B cell (primary cell): ENCODE measurements around the gene RSPO3. TPM values are rescaled to one million over a fixed set of nuclear protein-coding genes. Genes with fewer than 3 reads are reported as not detected.

Experiments
- ATAC-seq: fragments of 200-7000 bp; cut with Tn5 transposase; one replicate; pipeline ENCODE4 v1.10.0; 2021; ENCODE audit warnings: low read depth, mild to moderate bottlenecking, moderate number of reproducible peaks, moderate library complexity
- CTCF ChIA-PET: fragments of 350-600 bp; sonication (Branson Sonifier 250); formaldehyde crosslinking; loops from one replicate; lab custom pipeline; 2021; ENCODE audit warnings: antibody characterized with exemption, inconsistent platforms; lab: Charles Lee
- POLR2A ChIA-PET: fragments of 350-600 bp; sonication (Branson Sonifier 250); formaldehyde crosslinking; loops from one replicate; lab custom pipeline; 2021; ENCODE audit warnings: antibody characterized with exemption; lab: Charles Lee
- DNase-seq: peaks from one replicate; pipeline ENCODE4 v3.0.0; 2013
- H2AFZ ChIP-seq: 2 replicates; pipeline ENCODE4 v1.6.1; 2012; ENCODE audit warnings: mild to moderate bottlenecking, low read depth, low read length; ENCODE audit not compliant: insufficient read depth, poor library complexity, severe bottlenecking
- H3K27ac ChIP-seq, 2 donors: 1 replicate in 1 of 2; 2 replicates in 1 of 2; pipeline ENCODE4 v1.5.1; 2012 to 2013; ENCODE audit warnings: low read length in 2 of 2, mild to moderate bottlenecking in 2 of 2, moderate library complexity in 1 of 2
- H3K27me3 ChIP-seq, 4 experiments: fragments of 200-600 bp in 1 of 4; sonication (generic) in 1 of 4; replicated peaks in 1 of 4; 1 replicate in 2 of 4; 2 replicates in 2 of 4; pipeline versions ENCODE4 v1.6.1 to v1.7.0; 2013 to 2016; ENCODE audit warnings: low read length in 3 of 4, mild to moderate bottlenecking in 2 of 4, mixed read lengths in 1 of 4, moderate library complexity in 1 of 4; ENCODE audit not compliant: insufficient read depth in 4 of 4, control insufficient read depth in 3 of 4; ENCODE audit errors: control extremely low read depth in 1 of 4
- H3K36me3 ChIP-seq, 2 experiments: replicated peaks in 1 of 2; 1 replicate in 1 of 2; 2 replicates in 1 of 2; pipeline versions ENCODE4 v1.6.1 to v1.7.1; 2013; ENCODE audit warnings: low read length in 1 of 2; ENCODE audit not compliant: insufficient read depth in 2 of 2, control insufficient read depth in 1 of 2; ENCODE audit errors: control extremely low read depth in 1 of 2, extremely low read depth in 1 of 2
- H3K4me1 ChIP-seq, 2 donors: fragments of 200-600 bp in 1 of 2; sonication (generic) in 1 of 2; 1 replicate in 1 of 2; 2 replicates in 1 of 2; pipeline versions ENCODE4 v1.5.1 to v1.6.1; 2013 to 2017; ENCODE audit warnings: low read length in 2 of 2; ENCODE audit not compliant: control insufficient read depth in 2 of 2, insufficient read depth in 2 of 2
- H3K4me2 ChIP-seq: replicated peaks from 2 replicates; pipeline ENCODE3; 2012; ENCODE audit warnings: mild to moderate bottlenecking, low read depth, low read length; ENCODE audit not compliant: poor library complexity, severe bottlenecking
- H3K4me3 ChIP-seq, 5 experiments: fragments of 200-600 bp in 1 of 5; sonication (generic) in 1 of 5; 1 replicate in 3 of 5; 2 replicates in 2 of 5; pipeline versions ENCODE4 v1.5.1 to v1.7.0; 2011 to 2016; ENCODE audit warnings: low read length in 4 of 5, mild to moderate bottlenecking in 4 of 5, low read depth in 2 of 5, control low read depth in 1 of 5, moderate library complexity in 1 of 5; ENCODE audit not compliant: insufficient read depth in 1 of 5; ENCODE audit errors: control extremely low read depth in 1 of 5, extremely low read depth in 1 of 5
- H3K79me2 ChIP-seq: fragments of 200-600 bp; sonication (generic); one replicate; pipeline ENCODE4 v1.6.0; 2016; ENCODE audit warnings: low read length; ENCODE audit not compliant: control insufficient read depth, insufficient read depth
- H3K9ac ChIP-seq: fragments of 200-600 bp; sonication (generic); 2 replicates; pipeline ENCODE4 v1.6.1; 2017; ENCODE audit warnings: mild to moderate bottlenecking, low read length, moderate library complexity
- H3K9me3 ChIP-seq, 3 donors: one replicate each; pipeline versions ENCODE4 v1.6.1 to v1.7.1; 2013; ENCODE audit warnings: low read length in 2 of 3; ENCODE audit not compliant: control insufficient read depth in 2 of 3, insufficient read depth in 1 of 3; ENCODE audit errors: control extremely low read depth in 1 of 3
- H4K20me1 ChIP-seq: 2 replicates; pipeline ENCODE4 v1.6.0; 2012; ENCODE audit warnings: mild to moderate bottlenecking, low read length; ENCODE audit not compliant: insufficient read depth, control insufficient read depth, poor library complexity, severe bottlenecking
- H3K27ac Mint-ChIP-seq: one replicate; pipeline ENCODE4 v1.8.0; 2021; ENCODE audit warnings: mixed read lengths
- H3K27me3 Mint-ChIP-seq: one replicate; pipeline ENCODE4 v1.8.0; 2021; ENCODE audit warnings: mixed read lengths
- H3K4me1 Mint-ChIP-seq: one replicate; pipeline ENCODE4 v1.8.0; 2021; ENCODE audit warnings: mixed read lengths
- H3K4me3 Mint-ChIP-seq: one replicate; pipeline ENCODE4 v1.8.0; 2021; ENCODE audit warnings: mixed read lengths
- H3K9me3 Mint-ChIP-seq: one replicate; pipeline ENCODE4 v1.8.0; 2022; ENCODE audit warnings: mixed read lengths; ENCODE audit not compliant: insufficient read depth
- EZH2 ChIP-seq: IDR thresholded peaks from 2 replicates; pipeline ENCODE4 v1.6.1; 2012; ENCODE audit warnings: borderline replicate concordance, low read depth, mild to moderate bottlenecking, moderate library complexity, low read length; ENCODE audit not compliant: insufficient read depth, poor library complexity, severe bottlenecking
- WGBS: methylation state at CpG from one replicate; pipeline ENCODE4 v1.1.5; 2013; ENCODE audit warnings: missing lambda C conversion rate; ENCODE audit not compliant: insufficient coverage; 5-methylcytosine and 5-hydroxymethylcytosine counted together
- intact Hi-C: fragments of 100-400 bp; cut with micrococcal nuclease; formaldehyde crosslinking; loops from one replicate; pipeline ENCODE4 v1.10.0; 2022
- polyA plus RNA-seq: library from polyadenylated mRNA; depleted of rRNA; stranded (reverse); fragments of >200 nt; gene quantifications from 2 replicates; pipeline ENCODE4 v1.2.3, GENCODE V29; 2012
- total RNA-seq, 2 donors: library from RNA; stranded (reverse); fragments of 120-200 nt in 1 of 2; gene quantifications; 1 replicate in 1 of 2; 2 replicates in 1 of 2; pipeline versions ENCODE4 v1.2.3 to v1.2.4, GENCODE V29; 2013 to 2022
- TF ChIP-seq, protein P1 (sequence below): fragments of 200-600 bp; IDR thresholded peaks from one replicate; pipeline ENCODE4 v1.8.0; 2022; ENCODE audit warnings: antibody characterized with exemption, mild to moderate bottlenecking

RSPO3 gene
- total and polyA plus RNA-seq, 2 donors (not counting 1 experiment from before 2014, with no cell fraction given) = not detected

DNA sequence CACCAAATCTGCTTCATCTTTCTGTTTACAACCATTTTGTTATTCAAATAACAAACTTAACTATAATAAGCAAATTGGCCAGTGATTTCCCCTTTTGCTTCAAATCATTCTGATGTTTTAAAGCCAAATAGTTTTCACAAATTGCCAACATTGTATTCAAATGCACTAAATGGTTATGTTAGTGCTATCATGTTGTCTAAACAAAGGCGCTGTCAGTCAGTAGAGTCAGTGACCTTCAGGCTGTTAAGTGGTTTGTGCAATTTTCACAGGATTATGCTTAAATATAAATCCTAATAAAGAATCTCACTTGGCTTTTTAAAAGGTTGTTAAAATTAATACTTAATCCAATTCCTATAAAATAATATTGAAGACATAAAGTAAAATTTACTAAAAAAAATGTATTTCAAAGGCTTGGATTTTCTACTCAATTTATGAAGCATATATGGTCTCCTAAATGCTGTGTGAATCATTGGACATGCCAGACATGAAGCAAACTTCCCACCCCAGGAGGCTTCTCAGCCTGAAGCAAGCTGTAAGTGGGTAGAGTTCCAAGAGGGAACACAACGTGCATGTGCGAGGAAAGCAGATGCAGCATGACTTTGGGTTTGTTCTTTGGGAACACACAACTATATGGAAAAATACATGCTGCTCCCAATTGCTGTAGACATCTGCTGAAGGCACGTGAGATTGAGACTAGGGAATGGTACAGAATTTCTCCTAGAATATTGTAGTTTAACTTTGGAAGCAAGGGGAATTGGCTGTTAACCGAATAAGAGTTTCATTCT lies 54.9 kb downstream of the RSPO3 start:
- H3K27ac Mint-ChIP-seq = no peak overlapping the region
- no peaks in the 10 kb centered on the region for H3K9me3 ChIP-seq

DNA sequence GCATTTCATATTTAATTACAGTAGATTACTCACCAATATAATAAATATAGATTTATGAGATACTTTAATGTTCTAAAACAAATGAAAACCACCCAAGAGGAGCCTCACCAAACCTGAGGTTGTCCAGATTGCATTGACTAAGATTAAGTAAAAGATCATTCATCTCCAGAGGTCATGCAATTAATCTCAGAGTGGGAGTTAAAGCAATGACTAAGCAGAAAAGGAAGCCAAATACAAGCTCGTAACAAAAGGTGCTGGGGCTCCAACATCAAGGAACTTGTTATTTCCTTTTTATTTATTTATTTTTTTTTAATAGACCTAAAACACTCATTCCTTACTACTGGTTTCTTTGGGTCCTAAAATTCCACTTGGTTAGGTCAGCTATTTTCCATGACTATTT lies 57.7 kb downstream of the RSPO3 start:
- Mint-ChIP-seq H3K27ac (no peak overlapping the region), H3K27me3 (peaks cover 16% of the 10 kb centered on the region), H3K9me3 (no peaks in the 10 kb centered on the region), H3K4me1 (no peaks in the 10 kb centered on the region), H3K4me3 (no peak overlapping the region)
- H3K79me2 ChIP-seq = no peaks in the 10 kb centered on the region
- intact Hi-C loops = no loop called here
- peaks cover 0 to 8% (median 0%) of the 10 kb centered on the region in 4 experiments for H3K27me3 ChIP-seq
- H3K27ac ChIP-seq = no peak overlapping the region
- H3K4me3 ChIP-seq = no peak overlapping the region
- no peaks in the 10 kb centered on the region for H3K9me3 ChIP-seq
- no CpG with 5 or more reads among the region's 1 CpG for WGBS
- DNase-seq (no peak), ATAC-seq (no peak)
- ChIA-PET CTCF (no interaction called here), POLR2A (no interaction called here)
- no peak overlapping the region for H3K9ac ChIP-seq
- H3K4me1 ChIP-seq = no peaks in the 10 kb centered on the region
- no peaks in the 10 kb centered on the region for H4K20me1 ChIP-seq
- no peaks in the 10 kb centered on the region for H3K36me3 ChIP-seq
- no peak for TF ChIP-seq EZH2
- TF ChIP-seq, protein P1, sequence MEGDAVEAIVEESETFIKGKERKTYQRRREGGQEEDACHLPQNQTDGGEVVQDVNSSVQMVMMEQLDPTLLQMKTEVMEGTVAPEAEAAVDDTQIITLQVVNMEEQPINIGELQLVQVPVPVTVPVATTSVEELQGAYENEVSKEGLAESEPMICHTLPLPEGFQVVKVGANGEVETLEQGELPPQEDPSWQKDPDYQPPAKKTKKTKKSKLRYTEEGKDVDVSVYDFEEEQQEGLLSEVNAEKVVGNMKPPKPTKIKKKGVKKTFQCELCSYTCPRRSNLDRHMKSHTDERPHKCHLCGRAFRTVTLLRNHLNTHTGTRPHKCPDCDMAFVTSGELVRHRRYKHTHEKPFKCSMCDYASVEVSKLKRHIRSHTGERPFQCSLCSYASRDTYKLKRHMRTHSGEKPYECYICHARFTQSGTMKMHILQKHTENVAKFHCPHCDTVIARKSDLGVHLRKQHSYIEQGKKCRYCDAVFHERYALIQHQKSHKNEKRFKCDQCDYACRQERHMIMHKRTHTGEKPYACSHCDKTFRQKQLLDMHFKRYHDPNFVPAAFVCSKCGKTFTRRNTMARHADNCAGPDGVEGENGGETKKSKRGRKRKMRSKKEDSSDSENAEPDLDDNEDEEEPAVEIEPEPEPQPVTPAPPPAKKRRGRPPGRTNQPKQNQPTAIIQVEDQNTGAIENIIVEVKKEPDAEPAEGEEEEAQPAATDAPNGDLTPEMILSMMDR = no peak
- no peak overlapping the region for H3K4me2 ChIP-seq
- no peak overlapping the region for H2AFZ ChIP-seq

More for the DNA sequence above, 54.9 kb downstream of the RSPO3 start:
- Histone ChIP-seq H3K4me3 (no peak overlapping the region), H2AFZ (no peak overlapping the region), H3K27me3 (peaks cover 0 to 8% (median 0%) of the 10 kb centered on the region in 4 experiments), H3K4me2 (no peak overlapping the region), H3K9ac (no peak overlapping the region), H3K27ac (no peak overlapping the region), H3K4me1 (no peaks in the 10 kb centered on the region), H3K79me2 (no peaks in the 10 kb centered on the region), H3K36me3 (no peaks in the 10 kb centered on the region), H4K20me1 (no peaks in the 10 kb centered on the region)
- CTCF ChIA-PET = no interaction called here
- H3K4me3 Mint-ChIP-seq = no peak overlapping the region
- POLR2A ChIA-PET = no interaction called here
- H3K27me3 Mint-ChIP-seq = peaks cover 11% of the 10 kb centered on the region
- H3K9me3 Mint-ChIP-seq = no peaks in the 10 kb centered on the region
- no peak for TF ChIP-seq EZH2
- TF ChIP-seq, protein P1 = no peak
- DNase-seq (no peak), ATAC-seq (no peak)
- no peaks in the 10 kb centered on the region for H3K4me1 Mint-ChIP-seq
- WGBS = no CpG with 5 or more reads among the region's 5 CpGs
- intact Hi-C loops = no loop called here
